Inflammatory macrophage treated with lipopolysaccharide for 1 hour (primary cell): ENCODE data around the gene ZNF248.

Experiments
- DNase-seq, 2 donors: peaks; one replicate each; pipeline ENCODE4 v3.0.0-alpha.2; 2020 to 2022

Gene ZNF248

DNA sequence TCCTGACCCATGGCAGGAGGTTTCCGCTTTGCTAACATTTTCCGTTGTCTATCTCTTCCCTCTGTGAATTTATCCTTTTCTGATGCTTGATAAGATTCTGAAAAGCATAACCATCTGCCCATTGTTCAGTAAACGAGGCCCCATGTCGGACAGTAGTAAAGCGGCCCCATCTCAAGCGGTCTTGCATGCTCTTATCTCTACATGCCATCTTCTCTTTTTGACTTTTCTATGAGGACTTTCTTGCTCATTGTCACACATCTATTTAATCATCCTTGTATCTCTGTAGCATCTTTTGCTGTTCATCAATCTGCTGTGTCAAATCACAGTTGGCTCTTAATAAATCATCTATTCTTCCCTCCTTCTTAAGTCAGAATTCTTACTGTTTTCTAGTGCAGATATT lies 37.6 kb downstream of the ZNF248 start:
- DNase-seq = no peak

DNA sequence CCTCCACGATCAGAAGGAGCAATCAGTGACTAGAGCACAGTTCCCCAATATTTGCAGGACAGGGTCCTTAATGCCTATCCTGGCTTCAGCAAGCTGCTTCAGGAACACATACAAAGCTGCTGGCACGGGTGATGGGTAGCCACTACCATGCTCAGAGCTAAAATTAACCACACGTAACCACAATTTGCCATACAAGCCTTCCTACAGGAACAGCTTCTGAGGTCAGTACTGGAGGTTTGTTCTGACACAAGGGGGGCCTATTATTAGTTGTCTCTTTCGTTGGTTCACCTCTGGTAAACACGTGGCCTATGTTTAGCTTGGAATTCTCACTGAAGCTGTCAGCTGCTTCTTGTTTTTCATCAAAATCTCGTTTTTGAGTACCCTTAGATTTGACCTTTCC lies 41.1 kb downstream of the ZNF248 start:
- DNase-seq = no peak

GRCh38 chr10:37813763-37814162 lies 43.6 kb downstream of the ZNF248 start:
- DNase-seq = no peak

DNA sequence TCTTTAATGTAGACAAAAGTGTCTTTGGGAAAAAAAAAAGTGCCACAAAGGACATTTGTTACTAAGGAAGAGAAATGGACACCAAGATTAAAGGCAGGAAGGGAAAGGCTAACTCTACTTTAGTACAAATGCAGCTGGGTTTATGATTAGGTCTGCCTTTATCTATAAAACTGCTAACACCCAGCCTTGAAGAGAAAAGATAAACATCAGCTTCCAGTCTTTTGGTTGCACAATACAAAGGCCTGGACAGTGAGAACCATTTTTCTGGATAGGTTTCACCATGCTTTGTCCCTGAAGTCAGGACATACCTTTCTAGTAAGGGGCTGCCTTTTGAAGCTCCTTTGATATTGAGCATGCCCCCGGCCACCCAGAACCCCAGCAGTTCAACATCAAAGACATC lies 45.1 kb downstream of the ZNF248 start:
- no peak for DNase-seq

- DNase-seq = no peak
Observed at GRCh38 chr10:37803269-37803668, 54.1 kb downstream of the ZNF248 start.

GRCh38 chr10:37801557-37801956 lies 55.9 kb downstream of the ZNF248 start:
- DNase-seq = no peak

- DNase-seq = no peak
Observed at GRCh38 chr10:37794305-37794976, 63.0 kb downstream of the ZNF248 start.

DNA sequence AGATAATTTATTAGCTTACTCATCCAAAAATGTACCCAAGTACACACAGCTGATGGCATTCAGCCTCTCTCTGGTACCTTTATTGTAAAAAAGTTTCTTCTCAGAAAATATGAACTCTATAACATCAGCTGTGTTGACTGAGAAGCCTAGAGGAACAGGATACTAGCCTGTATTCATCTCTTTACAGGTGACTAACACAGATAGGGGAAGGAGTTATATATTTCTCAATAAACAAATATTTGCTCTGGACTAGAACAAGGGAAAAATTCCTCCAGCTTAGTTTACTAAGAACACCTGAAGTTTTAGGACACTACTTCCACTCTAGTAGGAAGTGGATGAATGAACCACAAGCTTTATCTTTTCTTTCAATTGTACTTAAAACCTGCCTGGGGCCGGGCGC lies 67.8 kb downstream of the ZNF248 start:
- no peak for DNase-seq

DNA sequence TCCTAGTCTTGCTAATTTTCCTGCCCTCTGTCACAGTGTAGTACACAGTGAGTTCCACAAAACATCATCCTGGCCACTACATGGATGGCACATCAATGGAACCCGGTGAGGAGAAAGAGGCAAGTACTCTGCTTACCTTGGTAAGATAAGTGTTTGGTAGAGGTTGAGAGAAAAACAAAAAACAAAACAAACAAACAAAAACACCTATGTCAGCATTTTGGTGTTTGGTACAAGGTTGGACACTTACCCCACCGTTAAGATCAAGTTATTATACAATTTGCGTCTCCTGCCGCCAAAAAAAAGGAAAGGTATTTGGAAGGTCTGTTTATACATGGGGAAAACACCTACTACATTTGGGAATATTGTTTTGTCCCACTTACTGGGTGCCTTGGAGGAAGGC lies 72.7 kb downstream of the ZNF248 start:
- DNase-seq = no peak

GRCh38 chr10:37780536-37780935 lies 76.9 kb downstream of the ZNF248 start:
- no peak for DNase-seq

GRCh38 chr10:37777056-37777455 lies 80.4 kb downstream of the ZNF248 start:
- DNase-seq = no peak

DNA sequence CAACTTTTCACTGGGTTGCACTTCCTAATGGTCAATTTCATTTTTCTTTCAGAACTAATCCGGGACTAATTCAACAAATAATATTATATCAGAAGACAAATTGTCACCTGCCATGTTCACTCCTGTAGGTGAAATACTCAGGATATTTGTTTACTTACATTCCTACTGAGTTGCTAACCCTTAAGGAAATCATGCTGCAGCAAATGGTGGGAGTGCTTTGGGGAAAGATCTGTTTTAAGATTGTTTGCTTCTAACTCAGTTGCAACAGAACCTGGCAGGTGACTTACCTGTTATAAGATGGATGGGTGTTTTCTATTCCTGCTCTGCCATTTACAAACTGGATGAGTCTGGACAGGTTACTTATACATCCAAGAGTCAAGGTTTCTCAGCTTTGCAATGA lies 81.8 kb downstream of the ZNF248 start:
- DNase-seq = no peak

GRCh38 chr10:37774351-37774750 lies 83.1 kb downstream of the ZNF248 start:
- DNase-seq = no peak

DNA sequence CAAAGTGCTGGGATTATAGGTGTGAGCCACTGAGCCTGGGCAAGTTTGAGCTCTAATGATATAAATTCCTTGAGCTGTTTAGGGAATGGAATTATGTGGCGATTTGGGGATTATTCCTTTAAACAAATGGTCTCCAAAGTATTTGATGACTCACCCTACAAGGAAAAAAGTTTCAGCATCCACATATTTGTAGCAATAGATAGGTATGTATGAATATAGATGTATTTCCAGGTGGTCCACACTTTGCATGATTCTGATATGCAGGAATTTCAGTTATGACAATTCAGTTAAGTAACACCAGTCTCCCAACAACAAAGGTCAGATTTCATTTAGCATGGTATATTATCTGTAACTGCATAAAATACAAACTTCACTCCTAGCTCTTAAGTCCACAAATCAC lies 92.2 kb downstream of the ZNF248 start:
- DNase-seq = no peak

GRCh38 chr10:37763132-37763531 lies 94.3 kb downstream of the ZNF248 start:
- DNase-seq = no peak

DNA sequence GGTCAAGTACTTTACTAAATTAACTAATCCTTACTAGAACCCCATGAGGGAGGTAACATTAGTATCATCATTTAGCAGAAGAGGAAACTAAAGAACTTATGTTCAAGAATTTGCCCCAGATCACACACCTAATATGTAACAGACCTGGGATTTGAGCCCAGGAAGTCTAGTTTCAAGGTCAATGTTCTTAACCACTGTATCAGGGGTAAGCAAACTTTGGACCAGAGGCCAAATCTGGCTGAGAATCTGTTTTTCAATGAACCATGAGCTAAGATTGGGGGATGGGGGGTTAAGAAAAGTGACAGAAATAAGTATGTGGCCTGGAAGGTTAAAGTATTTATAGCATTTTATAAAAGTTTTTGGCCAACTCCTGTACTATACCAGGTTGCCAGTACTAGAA lies 95.1 kb downstream of the ZNF248 start:
- DNase-seq = no peak

DNA sequence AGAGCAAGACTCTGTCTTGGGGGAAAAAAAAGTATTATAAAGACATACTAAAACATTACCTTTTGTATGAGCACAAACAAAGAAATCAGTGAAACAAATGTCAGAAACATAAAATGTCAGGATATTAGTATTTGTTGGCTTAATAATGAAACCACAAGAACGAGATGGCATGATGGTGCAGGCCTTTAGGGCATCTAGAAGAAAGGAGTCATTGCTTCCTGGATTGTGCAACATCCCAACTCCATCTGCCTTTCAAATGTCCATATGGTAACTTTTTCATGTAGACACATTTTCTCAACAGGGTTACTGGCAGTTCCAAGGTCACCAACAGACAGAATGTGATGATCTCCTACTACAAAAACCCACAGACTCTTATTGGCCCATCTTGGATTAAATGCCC lies 96.6 kb downstream of the ZNF248 start:
- DNase-seq = no peak

DNA sequence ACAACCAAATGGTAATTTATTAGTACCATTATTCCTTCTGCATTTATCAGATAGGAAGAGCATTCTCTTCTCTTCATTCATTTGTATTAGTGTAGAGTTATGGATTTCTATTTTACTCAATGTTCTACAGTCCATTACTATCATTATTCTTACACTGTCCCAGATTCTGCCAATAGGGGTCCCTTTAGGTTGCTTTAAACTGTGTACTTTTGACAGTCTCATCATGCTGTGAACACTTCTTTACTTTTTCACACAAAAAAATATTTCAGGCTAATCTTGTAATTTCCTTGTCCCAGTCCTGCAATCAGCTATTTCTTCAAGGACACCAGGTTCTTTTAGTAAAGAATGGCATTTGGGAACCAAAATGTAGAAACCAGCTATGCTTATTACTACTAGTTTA lies 99.3 kb downstream of the ZNF248 start:
- no peak for DNase-seq

GRCh38 chr10:37754538-37755323 lies 102.7 kb downstream of the ZNF248 start:
- DNase-seq = no peak

- no peak for DNase-seq
Observed at GRCh38 chr10:37752334-37752875, 105.0 kb downstream of the ZNF248 start.

DNA sequence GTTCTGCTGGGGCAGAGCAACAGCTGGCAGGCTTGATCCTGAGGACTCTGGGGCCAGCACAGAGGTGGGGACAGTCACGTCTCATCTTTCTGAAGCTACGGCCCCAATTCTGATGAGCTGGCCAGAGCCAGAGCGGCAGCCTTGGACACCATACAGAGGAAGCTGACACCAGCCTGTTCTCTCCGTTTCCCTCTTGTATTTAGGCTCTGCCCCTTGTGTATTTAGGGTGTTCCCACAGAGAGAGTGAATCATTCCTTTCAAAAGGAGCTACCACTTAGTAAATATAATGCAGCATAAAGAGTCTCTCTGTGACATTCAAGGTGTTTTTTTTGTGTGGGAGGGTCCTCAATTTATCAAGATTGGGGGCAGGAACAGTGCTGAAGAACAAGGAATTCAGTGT lies 109.2 kb downstream of the ZNF248 start:
- DNase-seq = no peak

DNA sequence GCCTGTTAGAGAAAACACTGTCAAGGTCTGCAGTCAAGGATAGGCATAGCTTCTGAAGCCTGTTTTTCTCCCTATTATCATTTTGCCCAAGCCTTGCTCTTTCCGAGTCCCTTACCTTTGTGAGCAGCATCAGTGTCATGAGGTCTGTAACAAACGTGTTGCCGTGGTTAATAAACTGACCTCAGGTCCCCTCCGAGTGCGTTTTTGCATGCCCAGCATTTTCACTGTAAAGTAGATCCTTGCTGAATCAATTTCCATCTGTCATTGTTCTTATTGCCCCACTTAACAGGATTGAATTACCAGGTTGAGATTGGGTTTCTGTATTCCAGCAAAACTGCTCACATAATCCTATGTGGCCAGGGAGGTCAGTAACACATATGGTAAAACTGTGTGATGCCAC lies 110.3 kb downstream of the ZNF248 start:
- no peak for DNase-seq

- DNase-seq = no peak
Observed at GRCh38 chr10:37741831-37742230, 115.6 kb downstream of the ZNF248 start.

GRCh38 chr10:37739181-37739580 lies 118.2 kb downstream of the ZNF248 start:
- DNase-seq = no peak
